Neural progenitor cell (in vitro differentiated cells): ENCODE measurements around the gene CXCL3. TPM values are rescaled to one million over a fixed set of nuclear protein-coding genes. Genes with fewer than 3 reads are reported as not detected.

Source experiments
- DNase-seq: peaks from one replicate; pipeline ENCODE4 v3.0.0-alpha.2; 2016; ENCODE audit warnings: low spot score
- H2AFZ ChIP-seq: fragments of 200-600 bp; sonication (generic); replicated peaks from 2 replicates; pipeline ENCODE4 v1.6.1; 2016; ENCODE audit warnings: antibody characterized with exemption
- H3F3A ChIP-seq: fragments of 200-600 bp; sonication (generic); 2 replicates; pipeline ENCODE4 v1.6.1; 2016; ENCODE audit warnings: antibody characterized with exemption, low read depth
- H3K27ac ChIP-seq: fragments of 200-600 bp; sonication (generic); 2 replicates; pipeline ENCODE4 v1.5.1; 2016; ENCODE audit warnings: mild to moderate bottlenecking
- H3K27me3 ChIP-seq: fragments of 200-600 bp; sonication (generic); 2 replicates; pipeline ENCODE4 v1.6.1; 2016; ENCODE audit warnings: mild to moderate bottlenecking, moderate library complexity
- H3K36me3 ChIP-seq: fragments of 200-600 bp; sonication (generic); 2 replicates; pipeline ENCODE4 v1.5.1; 2016
- H3K4me1 ChIP-seq: fragments of 200-600 bp; sonication (generic); 2 replicates; pipeline ENCODE4 v1.6.1; 2016; ENCODE audit warnings: mixed run types
- H3K4me2 ChIP-seq: fragments of 200-600 bp; sonication (generic); 2 replicates; pipeline ENCODE4 v1.6.1; 2016
- H3K4me3 ChIP-seq: fragments of 200-600 bp; sonication (generic); 2 replicates; pipeline ENCODE4 v1.5.1; 2016
- H3K79me2 ChIP-seq: fragments of 200-600 bp; sonication (generic); 2 replicates; pipeline ENCODE4 v1.6.1; 2016; ENCODE audit warnings: low read depth
- H3K9ac ChIP-seq: fragments of 200-600 bp; sonication (generic); 2 replicates; pipeline ENCODE4 v1.6.1; 2016
- H3K9me3 ChIP-seq: fragments of 200-600 bp; sonication (generic); 2 replicates; pipeline ENCODE4 v1.5.1; 2016; ENCODE audit warnings: low read depth
- H4K20me1 ChIP-seq: fragments of 200-600 bp; sonication (generic); 2 replicates; pipeline ENCODE4 v1.6.1; 2016; ENCODE audit warnings: low read depth
- H3K27ac Mint-ChIP-seq: 3 replicates; pipeline ENCODE4 v1.8.0; 2021; ENCODE audit warnings: mixed read lengths
- H3K27me3 Mint-ChIP-seq: 2 replicates; pipeline ENCODE4 v1.8.0; 2022; ENCODE audit warnings: low read depth, mild to moderate bottlenecking, inconsistent platforms, moderate library complexity, mixed read lengths; ENCODE audit not compliant: insufficient read depth
- H3K36me3 Mint-ChIP-seq: 3 replicates; pipeline ENCODE4 v1.8.0; 2021; ENCODE audit warnings: mixed read lengths
- H3K4me1 Mint-ChIP-seq: 3 replicates; pipeline ENCODE4 v1.8.0; 2021; ENCODE audit warnings: mixed read lengths
- H3K4me3 Mint-ChIP-seq: 3 replicates; pipeline ENCODE4 v1.8.0; 2021; ENCODE audit warnings: mild to moderate bottlenecking, moderate library complexity, mixed read lengths
- H3K9me3 Mint-ChIP-seq: 3 replicates; pipeline ENCODE4 v1.8.0; 2020; ENCODE audit warnings: mixed read lengths
- EZH2 ChIP-seq: fragments of 200-600 bp; sonication (generic); IDR thresholded peaks from 2 replicates; pipeline ENCODE4 v1.6.1; 2017; ENCODE audit warnings: antibody characterized with exemption, mild to moderate bottlenecking, moderate library complexity
- EZH2phosphoT487 ChIP-seq: fragments of 200-600 bp; sonication (generic); IDR thresholded peaks from 2 replicates; pipeline ENCODE4 v1.6.1; 2017; ENCODE audit warnings: antibody characterized with exemption
- total RNA-seq: library from RNA; depleted of rRNA; stranded (reverse); fragments of >200 nt; gene quantifications from 2 replicates; pipeline ENCODE4 v1.2.3, GENCODE V29; 2015; ENCODE audit warnings: low replicate concordance
- TF ChIP-seq, protein P1 (sequence below): fragments of 200-600 bp; sonication (generic); IDR thresholded peaks from 2 replicates; pipeline ENCODE4 v1.5.1; 2017; ENCODE audit warnings: antibody characterized with exemption, mild to moderate bottlenecking

Gene CXCL3
- total RNA-seq, 1 donor from 2014 or later: 1.5 TPM

DNA sequence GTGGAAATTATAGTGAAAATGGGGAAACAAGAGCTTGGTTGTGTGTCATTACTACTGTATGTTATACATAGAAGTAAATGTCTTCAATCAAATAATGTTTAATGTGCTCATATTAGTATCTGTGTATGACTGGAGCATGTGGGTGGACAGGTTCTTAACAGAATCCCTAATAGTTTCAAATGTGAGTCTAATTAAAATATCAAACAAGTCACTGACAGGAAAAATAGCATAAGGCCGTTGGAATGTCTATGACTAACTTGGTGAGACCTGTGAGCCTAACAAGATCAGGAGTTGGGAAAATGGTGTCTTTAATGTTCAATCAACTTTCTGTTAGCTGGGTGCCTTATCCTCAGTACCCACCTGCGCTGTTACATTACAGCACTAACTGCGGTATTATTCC, 6.2 kb upstream of the CXCL3 start:
- Histone ChIP-seq H3K9me3 (no peaks in the 10 kb centered on the region), H3K4me3 (no peak overlapping the region), H3K4me1 (no peaks in the 10 kb centered on the region), H3K36me3 (no peaks in the 10 kb centered on the region), H3K27ac (no peak overlapping the region), H4K20me1 (no peaks in the 10 kb centered on the region), H3K4me2 (no peak overlapping the region), H3K79me2 (no peaks in the 10 kb centered on the region), H3K9ac (no peak overlapping the region), H3F3A (no peaks in the 10 kb centered on the region), H3K27me3 (peaks cover 12% of the 10 kb centered on the region), H2AFZ (no peak overlapping the region)
- Mint-ChIP-seq H3K4me3 (no peak overlapping the region), H3K9me3 (peaks cover 8% of the 10 kb centered on the region), H3K36me3 (no peaks in the 10 kb centered on the region), H3K27me3 (no peaks in the 10 kb centered on the region), H3K4me1 (peaks cover 1% of the 10 kb centered on the region), H3K27ac (no peak overlapping the region)
- TF ChIP-seq EZH2: no peak
- TF ChIP-seq, protein P1, sequence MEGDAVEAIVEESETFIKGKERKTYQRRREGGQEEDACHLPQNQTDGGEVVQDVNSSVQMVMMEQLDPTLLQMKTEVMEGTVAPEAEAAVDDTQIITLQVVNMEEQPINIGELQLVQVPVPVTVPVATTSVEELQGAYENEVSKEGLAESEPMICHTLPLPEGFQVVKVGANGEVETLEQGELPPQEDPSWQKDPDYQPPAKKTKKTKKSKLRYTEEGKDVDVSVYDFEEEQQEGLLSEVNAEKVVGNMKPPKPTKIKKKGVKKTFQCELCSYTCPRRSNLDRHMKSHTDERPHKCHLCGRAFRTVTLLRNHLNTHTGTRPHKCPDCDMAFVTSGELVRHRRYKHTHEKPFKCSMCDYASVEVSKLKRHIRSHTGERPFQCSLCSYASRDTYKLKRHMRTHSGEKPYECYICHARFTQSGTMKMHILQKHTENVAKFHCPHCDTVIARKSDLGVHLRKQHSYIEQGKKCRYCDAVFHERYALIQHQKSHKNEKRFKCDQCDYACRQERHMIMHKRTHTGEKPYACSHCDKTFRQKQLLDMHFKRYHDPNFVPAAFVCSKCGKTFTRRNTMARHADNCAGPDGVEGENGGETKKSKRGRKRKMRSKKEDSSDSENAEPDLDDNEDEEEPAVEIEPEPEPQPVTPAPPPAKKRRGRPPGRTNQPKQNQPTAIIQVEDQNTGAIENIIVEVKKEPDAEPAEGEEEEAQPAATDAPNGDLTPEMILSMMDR: no peak
- TF ChIP-seq EZH2phosphoT487: no peak
- DNase-seq: no peak

DNA sequence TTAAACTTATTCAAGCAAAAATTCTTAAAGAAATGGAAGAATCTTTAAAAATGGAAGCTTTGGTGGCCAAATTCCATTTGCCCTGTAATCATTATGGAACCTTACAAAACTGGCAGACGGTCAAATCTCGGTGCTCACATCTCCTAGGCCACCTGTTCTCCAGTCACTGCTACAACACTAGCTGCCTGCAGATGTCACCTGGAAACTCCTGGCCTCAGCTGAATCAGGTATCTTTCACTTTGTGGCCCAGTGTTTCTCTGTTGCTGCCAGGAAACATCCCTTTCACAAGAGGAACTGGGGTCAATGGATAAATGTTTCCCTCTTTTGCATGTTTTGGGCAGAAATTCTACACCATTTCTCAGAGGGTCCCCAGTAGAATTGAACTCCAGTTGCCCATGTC, 4.2 kb upstream of the CXCL3 start:
- H3F3A ChIP-seq: no peaks in the 10 kb centered on the region
- H3K4me1 Mint-ChIP-seq: peaks cover 9% of the 10 kb centered on the region
- no peaks in the 10 kb centered on the region for H3K36me3 Mint-ChIP-seq
- no peaks in the 10 kb centered on the region for H4K20me1 ChIP-seq
- H3K4me3 Mint-ChIP-seq: no peak overlapping the region
- no peaks in the 10 kb centered on the region for H3K36me3 ChIP-seq
- H3K4me3 ChIP-seq: no peak overlapping the region
- no peaks in the 10 kb centered on the region for H3K79me2 ChIP-seq
- no peak for DNase-seq
- no peaks in the 10 kb centered on the region for H3K9me3 ChIP-seq
- peaks cover 8% of the 10 kb centered on the region for H3K4me1 ChIP-seq
- H3K27me3 ChIP-seq: peaks cover 29% of the 10 kb centered on the region
- H3K9me3 Mint-ChIP-seq: peaks cover 8% of the 10 kb centered on the region
- no peak overlapping the region for H3K27ac Mint-ChIP-seq
- peaks cover 4% of the 10 kb centered on the region for H3K27me3 Mint-ChIP-seq
- no peak overlapping the region for H2AFZ ChIP-seq
- H3K9ac ChIP-seq: no peak overlapping the region
- H3K4me2 ChIP-seq: no peak overlapping the region
- H3K27ac ChIP-seq: no peak overlapping the region
- TF ChIP-seq EZH2phosphoT487 (no peak), EZH2 (no peak)
- TF ChIP-seq, protein P1: no peak

DNA sequence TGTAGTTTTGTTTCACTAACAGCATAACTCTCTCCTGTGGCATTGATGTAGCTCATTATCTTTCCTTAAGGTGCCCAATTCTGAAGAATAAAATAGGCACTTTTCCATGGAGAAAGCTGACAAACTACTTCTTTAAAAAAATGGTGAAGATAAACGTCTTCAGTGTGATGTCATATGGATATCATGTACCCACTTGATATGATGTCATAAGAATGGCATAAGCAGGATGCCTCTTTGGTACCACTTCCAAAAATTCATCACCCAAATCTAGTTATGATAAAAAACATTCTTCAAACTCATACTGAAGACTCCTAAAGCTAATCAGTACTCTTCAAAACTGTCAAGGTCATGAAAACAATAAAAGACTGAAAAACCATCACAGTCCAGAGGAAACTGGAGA, 2.9 kb upstream of the CXCL3 start:
- H3K9me3 Mint-ChIP-seq: no peaks in the 10 kb centered on the region
- Histone ChIP-seq H2AFZ (no peak overlapping the region), H3K4me3 (no peak overlapping the region), H3K27me3 (peaks cover 34% of the 10 kb centered on the region), H4K20me1 (no peaks in the 10 kb centered on the region), H3K27ac (no peak overlapping the region), H3K36me3 (no peaks in the 10 kb centered on the region), H3K9me3 (no peaks in the 10 kb centered on the region), H3K4me2 (no peak overlapping the region), H3K79me2 (no peaks in the 10 kb centered on the region), H3K4me1 (peaks cover 13% of the 10 kb centered on the region), H3K9ac (no peak overlapping the region), H3F3A (no peaks in the 10 kb centered on the region)
- H3K4me3 Mint-ChIP-seq: no peak overlapping the region
- no peak for DNase-seq
- TF ChIP-seq EZH2 (no peak), EZH2phosphoT487 (no peak)
- TF ChIP-seq, protein P1: no peak
- H3K36me3 Mint-ChIP-seq: no peaks in the 10 kb centered on the region
- no peak overlapping the region for H3K27ac Mint-ChIP-seq
- peaks cover 15% of the 10 kb centered on the region for H3K4me1 Mint-ChIP-seq
- peaks cover 4% of the 10 kb centered on the region for H3K27me3 Mint-ChIP-seq
